OCI-LY1 (cell line): ENCODE results near the gene DOCK10.

Experiments
- H2AFZ ChIP-seq: fragments of 200-600 bp; sonication (generic), shearing (Covaris generic); 2 replicates; pipeline ENCODE4 v1.6.0; 2014; ENCODE audit warnings: antibody characterized with exemption, mild to moderate bottlenecking, low read length
- H3F3A ChIP-seq: fragments of 200-600 bp; sonication (generic), shearing (Covaris generic); 2 replicates; pipeline ENCODE4 v1.6.0; 2014; ENCODE audit warnings: mild to moderate bottlenecking, antibody characterized with exemption, low read length, moderate library complexity; ENCODE audit not compliant: insufficient read depth
- H3K27ac ChIP-seq: fragments of 200-600 bp; sonication (generic); 2 replicates; pipeline ENCODE4 v1.5.1; 2014; ENCODE audit warnings: low read length, mixed run types, mild to moderate bottlenecking, low read depth; ENCODE audit not compliant: poor library complexity, severe bottlenecking
- H3K27me3 ChIP-seq: fragments of 200-600 bp; sonication (generic); 2 replicates; pipeline ENCODE4 v1.6.0; 2014; ENCODE audit warnings: antibody characterized with exemption, mild to moderate bottlenecking, low read length, moderate library complexity; ENCODE audit not compliant: insufficient read depth
- H3K36me3 ChIP-seq: fragments of 200-600 bp; sonication (generic); 2 replicates; pipeline ENCODE4 v1.6.1; 2014; ENCODE audit warnings: mild to moderate bottlenecking, antibody characterized with exemption, low read length, moderate library complexity, mixed read lengths; ENCODE audit not compliant: insufficient read depth
- H3K4me1 ChIP-seq: fragments of 200-600 bp; sonication (generic); 2 replicates; pipeline ENCODE4 v1.5.1; 2014; ENCODE audit warnings: mild to moderate bottlenecking, low read length, moderate library complexity; ENCODE audit not compliant: insufficient read depth, severe bottlenecking
- H3K4me2 ChIP-seq: fragments of 200-600 bp; sonication (generic), shearing (Covaris generic); 2 replicates; pipeline ENCODE4 v1.6.1; 2014; ENCODE audit warnings: low read length
- H3K4me3 ChIP-seq: fragments of 200-600 bp; sonication (generic); 2 replicates; pipeline ENCODE4 v1.5.1; 2014; ENCODE audit warnings: low read length, low read depth, mild to moderate bottlenecking, mixed read lengths; ENCODE audit not compliant: poor library complexity, severe bottlenecking
- H3K79me2 ChIP-seq: fragments of 200-600 bp; shearing (Covaris generic); 2 replicates; pipeline ENCODE4 v1.6.1; 2016; ENCODE audit warnings: mixed run types, low read length, mixed read lengths; ENCODE audit not compliant: insufficient read depth
- H3K9ac ChIP-seq: fragments of 200-600 bp; sonication (generic), shearing (Covaris generic); 2 replicates; pipeline ENCODE4 v1.6.1; 2014; ENCODE audit warnings: mild to moderate bottlenecking, low read length, mixed read lengths
- H3K9me2 ChIP-seq: fragments of 200-600 bp; sonication (generic), shearing (Covaris generic); 2 replicates; pipeline ENCODE4 v1.6.1; 2014; ENCODE audit warnings: low read depth, mild to moderate bottlenecking, low read length, mixed read lengths
- H3K9me3 ChIP-seq: fragments of 200-600 bp; shearing (Covaris generic); 2 replicates; pipeline ENCODE4 v1.6.1; 2014; ENCODE audit warnings: low read length, mixed read lengths
- H4K20me1 ChIP-seq: fragments of 200-600 bp; sonication (generic), shearing (Covaris generic); 2 replicates; pipeline ENCODE4 v1.6.0; 2016; ENCODE audit warnings: mild to moderate bottlenecking, low read length; ENCODE audit not compliant: insufficient read depth
- CTCF ChIP-seq: fragments of 200-600 bp; sonication (generic), shearing (Covaris generic); IDR thresholded peaks from 2 replicates; pipeline ENCODE4 v1.5.1; 2017; ENCODE audit warnings: mild to moderate bottlenecking, antibody characterized with exemption, low read length, moderate library complexity, mixed read lengths
- EZH2 ChIP-seq: fragments of 200-600 bp; sonication (generic), shearing (Covaris generic); IDR thresholded peaks from 2 replicates; pipeline ENCODE4 v1.8.0; 2017; ENCODE audit warnings: borderline replicate concordance, mixed run types, mild to moderate bottlenecking, antibody characterized with exemption, low read length, moderate library complexity, mixed read lengths

The DOCK10 gene

GRCh38 chr2:224952936-224953657 is 89.2 kb downstream of the DOCK10 start:
- TF ChIP-seq CTCF = no peak
- TF ChIP-seq EZH2 = no peak
- H3K4me3 ChIP-seq = peak overlapping the region; percentile 27
- no peaks in the 10 kb centered on the region for H3K9me2 ChIP-seq
- H3K36me3 ChIP-seq = no peaks in the 10 kb centered on the region
- H3K27ac ChIP-seq = peak overlapping the region; percentile 21
- no peaks in the 10 kb centered on the region for H3K79me2 ChIP-seq
- no peaks in the 10 kb centered on the region for H3K9me3 ChIP-seq
- H3K4me1 ChIP-seq = peaks cover 45% of the 10 kb centered on the region
- H3F3A ChIP-seq = no peaks in the 10 kb centered on the region; the same call in 1 of the 2 replicates
- H3K9ac ChIP-seq = no peak overlapping the region
- H4K20me1 ChIP-seq = no peaks in the 10 kb centered on the region
- no peaks in the 10 kb centered on the region for H3K27me3 ChIP-seq
- peak overlapping the region; percentile 39 for H2AFZ ChIP-seq
- H3K4me2 ChIP-seq = peak overlapping the region; percentile 52

GRCh38 chr2:224951723-224952481 is 90.4 kb downstream of the DOCK10 start:
- Histone ChIP-seq H3K9me3 (no peaks in the 10 kb centered on the region), H3K79me2 (no peaks in the 10 kb centered on the region), H3K4me3 (no peak overlapping the region), H3F3A (no peaks in the 10 kb centered on the region; the same call in 1 of the 2 replicates), H2AFZ (peak overlapping the region; percentile 56; the same call in 1 of the 2 replicates), H3K36me3 (no peaks in the 10 kb centered on the region), H4K20me1 (no peaks in the 10 kb centered on the region), H3K9me2 (no peaks in the 10 kb centered on the region), H3K27ac (no peak overlapping the region), H3K27me3 (no peaks in the 10 kb centered on the region), H3K4me2 (no peak overlapping the region), H3K9ac (no peak overlapping the region), H3K4me1 (peaks cover 45% of the 10 kb centered on the region)
- TF ChIP-seq CTCF (no peak), EZH2 (no peak)

GRCh38 chr2:224948859-224949258 is 93.4 kb downstream of the DOCK10 start:
- peaks cover 61% of the 10 kb centered on the region for H3K4me1 ChIP-seq
- no peak overlapping the region for H3K9ac ChIP-seq
- H4K20me1 ChIP-seq = no peaks in the 10 kb centered on the region
- H3K27ac ChIP-seq = no peak overlapping the region
- H3K4me2 ChIP-seq = no peak overlapping the region
- no peaks in the 10 kb centered on the region for H3K79me2 ChIP-seq
- no peaks in the 10 kb centered on the region for H3K9me3 ChIP-seq
- H3K36me3 ChIP-seq = no peaks in the 10 kb centered on the region
- H3K4me3 ChIP-seq = no peak overlapping the region
- no peaks in the 10 kb centered on the region for H3K27me3 ChIP-seq
- H2AFZ ChIP-seq = no peak overlapping the region
- TF ChIP-seq EZH2 = no peak
- no peak for TF ChIP-seq CTCF
- no peaks in the 10 kb centered on the region; the same call in 1 of the 2 replicates for H3F3A ChIP-seq
- H3K9me2 ChIP-seq = no peaks in the 10 kb centered on the region
